HCT116 (cell line): Measurements from ENCODE around the gene FATE1. TPM values are rescaled to one million over a fixed set of nuclear protein-coding genes. Genes with fewer than 3 reads are reported as not detected.

Experiments used
- total RNA-seq: library from RNA; stranded (reverse); gene quantifications from one replicate; pipeline ENCODE4 v1.2.1, GENCODE V29; 2021; ENCODE audit not compliant: unreplicated experiment

FATE1 gene
- total RNA-seq, 1 experiment from 2014 or later, result not detected

Other genes starting within 250 kb of the FATE1 start
- not detected for gene PASD1, start 152.4 kb upstream of the FATE1 start, total RNA-seq
- not detected for gene PRRG3, start 20.6 kb upstream of the FATE1 start, total RNA-seq
- not detected for gene CNGA2, start 18.7 kb downstream of the FATE1 start, total RNA-seq
- not detected for gene MAGEA4, start 196.9 kb downstream of the FATE1 start, total RNA-seq